Epidermal melanocyte (primary cell): Measurements from ENCODE around the gene C1orf87.
A peak's percentile ranks its signal among the peaks of the same experiment; 100 is the strongest.

Source experiments
- DNase-seq: peaks from one replicate; pipeline ENCODE4 v3.0.0; 2011; ENCODE audit warnings: low spot score; ENCODE audit not compliant: insufficient read length

C1orf87 gene, protein sequence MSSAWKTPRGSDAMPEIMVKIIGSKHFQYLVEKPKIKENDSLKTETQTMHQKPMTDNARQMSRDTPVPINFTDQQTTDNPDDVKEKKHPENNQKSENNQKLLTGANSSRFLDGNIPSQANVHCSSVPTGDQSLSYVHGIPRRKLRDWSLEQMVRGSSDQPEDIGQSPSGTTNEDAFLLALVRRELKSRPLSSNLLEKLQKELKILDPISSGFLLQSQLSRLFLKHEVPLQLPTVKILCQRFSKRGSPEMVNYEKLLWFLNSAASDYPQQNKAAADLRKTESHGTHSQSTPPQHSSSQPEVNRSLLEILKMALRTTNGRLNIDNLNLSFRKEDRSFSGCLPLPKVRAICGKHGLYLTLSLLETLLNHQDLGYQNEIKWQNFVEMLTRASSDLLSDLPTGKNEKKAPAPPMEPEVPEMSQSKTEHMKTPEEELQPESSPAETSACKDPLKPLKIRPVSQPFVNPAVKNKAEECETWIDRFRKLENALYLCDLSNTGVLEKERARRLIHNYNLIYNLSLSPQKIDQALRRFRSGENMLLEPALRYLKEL

DNA sequence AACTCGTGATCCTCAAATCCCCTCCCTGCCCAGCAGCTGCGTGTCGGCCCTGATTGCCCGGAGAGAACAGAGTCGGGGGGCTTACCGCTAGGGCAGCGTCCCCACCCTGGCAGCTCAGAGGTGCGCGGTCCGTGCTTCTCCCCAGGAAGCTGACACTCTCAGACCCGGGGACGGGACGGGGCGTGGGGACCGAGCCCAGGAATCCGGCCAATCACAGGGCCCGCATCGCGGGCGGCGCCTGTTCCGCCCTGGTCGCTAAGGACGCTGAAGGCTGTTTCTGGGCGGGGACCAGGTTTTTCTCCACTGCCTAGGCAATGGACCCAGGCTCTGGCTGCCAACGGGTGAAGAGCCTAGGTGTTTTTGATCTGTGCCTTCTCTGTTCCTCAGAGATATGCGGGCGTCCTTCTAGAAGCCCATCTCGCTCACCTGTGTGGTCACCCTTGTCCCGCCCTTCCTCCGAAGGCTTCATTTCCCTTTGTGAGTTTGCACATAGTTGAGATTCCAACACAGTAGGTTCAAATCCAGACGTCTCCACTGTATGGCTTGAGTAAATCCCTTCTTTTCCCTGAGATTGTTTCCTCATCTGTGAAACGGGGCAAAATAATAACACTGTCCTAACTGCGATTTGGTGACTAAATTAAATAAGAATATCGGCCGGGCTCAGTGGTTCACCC, at the start of gene C1orf87:
TSS of gene C1orf87 (minus strand) at position 166 of the 674 bp plus-strand sequence. CDS start 1,127 bp downstream, outside the sequence.
- no peak for DNase-seq

DNA sequence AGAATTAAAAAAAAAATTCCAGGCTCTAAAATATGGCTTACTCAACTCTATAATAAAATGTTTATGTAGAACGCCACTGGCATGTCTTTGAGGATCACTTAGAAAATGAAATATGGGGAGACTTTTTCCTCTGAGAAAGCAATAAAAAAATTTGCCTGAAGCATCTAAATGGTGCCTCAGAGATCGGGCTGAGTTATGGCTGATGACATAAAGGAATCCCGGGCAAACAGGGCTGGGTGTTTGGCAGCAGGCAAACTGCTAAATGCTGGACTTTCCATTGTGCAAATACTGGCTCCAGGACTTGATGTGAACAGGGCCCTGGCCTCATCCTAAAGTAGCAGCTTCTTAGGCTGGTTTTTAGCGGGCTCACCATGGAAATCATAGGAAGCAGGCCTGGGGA, 44.5 kb upstream of the C1orf87 start:
- DNase-seq: peak; percentile 28

DNA sequence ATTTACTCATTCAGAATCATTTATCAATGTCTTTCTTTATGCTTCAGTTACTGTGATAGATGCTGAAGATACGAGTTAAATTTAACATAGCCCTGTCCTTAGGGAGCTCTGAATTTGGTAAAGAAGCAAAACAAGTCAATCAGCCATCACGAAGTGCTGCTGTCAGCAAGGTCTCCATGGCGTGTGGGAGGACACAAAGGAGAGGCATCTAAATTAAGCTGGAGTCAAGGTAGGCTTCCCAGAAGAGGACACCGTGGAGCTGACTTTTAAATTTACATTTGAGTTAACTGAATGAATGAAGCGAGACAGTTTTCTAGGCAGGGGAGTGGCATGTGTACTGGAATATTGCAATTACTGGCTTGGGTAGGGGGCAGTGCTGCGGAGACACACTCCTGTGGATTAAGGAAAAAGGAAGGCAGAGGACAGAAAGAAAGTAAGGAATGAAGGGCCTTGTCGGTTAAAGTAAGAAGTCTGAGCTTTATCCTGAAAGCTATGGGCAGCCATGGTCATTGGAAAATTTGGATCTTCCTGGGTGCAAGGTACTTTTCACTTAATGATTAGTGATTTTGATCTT, 41.3 kb upstream of the C1orf87 start:
- no peak for DNase-seq

DNA sequence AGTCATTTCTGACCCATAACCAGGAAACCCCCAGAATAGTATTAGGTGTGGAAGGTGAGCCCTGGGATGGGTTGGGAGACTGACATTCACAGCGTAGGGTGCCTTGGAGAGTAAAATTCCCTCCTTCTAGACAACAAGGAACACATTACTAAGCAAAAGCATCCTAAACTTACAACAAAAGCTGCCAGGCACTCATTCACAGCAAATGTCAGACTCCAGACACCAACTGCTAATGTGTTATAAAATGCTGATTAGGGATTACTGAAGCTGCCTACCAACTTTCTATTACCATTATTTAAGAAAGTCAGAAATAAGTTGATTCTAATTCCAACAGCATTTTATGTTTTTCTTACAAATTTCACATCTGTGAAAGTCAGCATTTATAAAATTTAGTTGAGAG, 40.0 kb upstream of the C1orf87 start:
- no peak for DNase-seq

DNA sequence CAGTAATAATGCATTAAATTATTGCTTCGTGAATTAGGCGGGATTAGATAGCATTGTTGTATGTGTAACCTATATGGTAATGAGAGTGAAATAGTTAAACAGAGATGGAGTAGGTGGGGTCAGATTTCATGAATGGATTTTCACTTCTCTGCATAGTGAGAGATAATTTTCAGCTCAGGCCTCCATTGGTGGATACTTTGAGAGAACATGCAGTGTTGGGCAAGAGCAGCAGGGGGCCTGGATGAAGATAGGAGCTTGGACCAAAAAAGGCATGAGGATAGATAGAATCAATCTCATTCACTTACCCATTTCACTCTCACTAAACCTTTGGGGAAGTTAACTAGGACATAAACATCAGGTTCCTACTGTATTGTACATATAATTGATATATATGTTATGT, 39.5 kb upstream of the C1orf87 start:
- DNase-seq: no peak

DNA sequence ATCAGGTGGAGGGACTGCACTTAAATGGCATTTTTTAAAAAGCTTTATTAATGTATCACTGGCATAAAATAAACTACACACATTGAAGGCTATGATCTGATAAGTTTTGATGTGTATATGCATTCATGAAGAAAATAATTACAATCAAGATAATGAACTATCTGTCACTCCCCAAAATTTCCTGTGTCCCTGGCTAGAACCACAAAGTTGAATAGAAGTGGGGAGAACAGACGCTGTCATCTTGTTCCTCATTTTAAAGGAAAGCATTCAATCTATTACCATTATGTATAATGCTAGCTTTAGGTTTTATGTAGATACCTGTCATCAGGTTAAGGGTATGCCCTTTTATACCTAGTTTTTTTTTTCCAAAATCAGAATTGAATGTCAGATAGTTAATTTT, 38.1 kb upstream of the C1orf87 start:
- no peak for DNase-seq

DNA sequence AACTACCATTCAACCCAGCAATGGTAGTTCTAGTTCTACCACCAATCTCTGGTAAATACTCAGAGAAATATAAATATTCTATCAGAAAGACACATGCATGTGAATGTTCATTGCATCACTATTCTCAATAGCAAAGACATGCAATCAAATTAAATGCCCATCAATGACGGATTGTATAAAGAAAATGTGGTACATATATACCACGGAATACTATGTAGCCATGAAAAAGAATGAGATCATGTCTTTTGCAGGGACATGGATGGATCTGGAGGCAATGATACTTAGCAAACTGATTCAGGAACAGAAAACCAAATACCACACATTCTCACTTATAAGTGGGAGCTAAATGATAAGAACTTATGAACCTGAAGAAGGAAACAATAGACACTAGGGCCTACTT, 37.5 kb upstream of the C1orf87 start:
- DNase-seq: no peak

DNA sequence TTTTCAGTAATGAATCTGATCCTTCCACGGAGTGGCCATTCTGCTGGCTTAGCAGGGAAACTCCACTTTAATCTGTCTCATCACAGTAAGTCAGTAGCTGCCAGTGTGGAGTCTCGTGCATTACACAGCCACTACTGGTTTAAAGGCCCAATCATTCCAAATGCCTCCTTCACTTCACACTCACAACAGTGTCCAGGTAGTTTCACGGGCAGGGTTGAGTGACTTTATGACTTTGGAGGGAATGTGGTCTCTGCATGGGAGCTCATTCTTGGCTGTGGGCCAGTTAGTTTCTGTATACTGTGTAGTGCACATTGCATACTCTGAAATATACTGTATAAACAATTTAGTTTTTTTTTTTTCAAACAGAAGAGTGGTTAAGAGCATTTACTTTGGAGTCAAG, 34.6 kb upstream of the C1orf87 start:
- no peak for DNase-seq

DNA sequence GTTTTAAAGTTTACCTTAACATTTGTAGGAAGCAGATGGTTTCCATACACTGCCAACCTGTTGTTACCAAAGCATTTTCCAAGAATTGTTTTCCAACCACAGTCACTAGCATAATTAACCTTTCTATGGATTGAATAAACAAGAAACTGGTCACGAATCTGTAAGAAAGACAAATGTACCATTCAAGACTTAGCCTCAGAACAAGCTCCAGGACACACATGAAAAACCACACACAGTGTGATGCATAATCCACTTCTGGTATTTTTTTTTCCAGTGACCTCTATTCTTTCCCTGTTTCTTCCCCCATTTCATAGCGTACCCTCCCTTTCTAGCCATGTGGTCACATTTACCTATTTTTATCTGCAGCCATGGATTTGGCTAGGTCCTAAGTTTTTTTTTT, 29.6 kb upstream of the C1orf87 start:
- DNase-seq: no peak

DNA sequence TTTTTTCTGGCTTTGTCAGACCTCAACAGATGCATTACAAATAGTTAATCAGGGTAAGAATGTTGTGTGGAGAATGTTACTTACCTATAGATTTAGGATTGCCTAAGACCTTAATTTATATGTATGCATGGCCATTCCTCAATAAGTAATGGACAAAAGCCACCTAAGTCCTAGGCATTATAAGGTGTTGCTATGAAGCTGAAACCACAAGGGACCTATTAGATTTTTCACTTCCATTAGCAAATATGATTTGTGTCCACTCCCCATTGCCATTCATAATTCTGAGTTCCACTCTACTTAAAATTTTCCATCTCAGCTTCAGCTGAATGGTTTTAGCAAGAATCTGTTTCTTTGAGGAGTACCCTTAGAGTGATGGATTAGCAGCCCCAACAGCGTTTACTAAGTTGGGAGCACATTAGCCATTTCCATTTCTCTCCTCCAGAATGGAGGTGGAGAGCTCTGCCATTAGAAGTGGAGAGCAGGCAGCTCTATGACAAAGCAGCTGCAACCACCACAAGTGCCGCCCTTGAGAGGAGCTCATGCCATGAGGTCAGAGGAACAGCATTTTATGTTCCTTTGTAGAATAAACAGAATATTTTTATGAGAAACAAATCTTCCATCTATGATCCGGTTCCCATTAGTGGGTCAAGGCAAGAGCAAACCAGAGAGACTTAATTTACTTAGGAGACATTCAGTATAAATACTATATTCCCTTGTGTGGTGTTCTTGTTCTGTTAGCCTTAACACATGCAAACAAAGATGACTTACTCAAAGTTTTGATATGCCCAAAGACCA, 28.9 kb upstream of the C1orf87 start:
- no peak for DNase-seq

DNA sequence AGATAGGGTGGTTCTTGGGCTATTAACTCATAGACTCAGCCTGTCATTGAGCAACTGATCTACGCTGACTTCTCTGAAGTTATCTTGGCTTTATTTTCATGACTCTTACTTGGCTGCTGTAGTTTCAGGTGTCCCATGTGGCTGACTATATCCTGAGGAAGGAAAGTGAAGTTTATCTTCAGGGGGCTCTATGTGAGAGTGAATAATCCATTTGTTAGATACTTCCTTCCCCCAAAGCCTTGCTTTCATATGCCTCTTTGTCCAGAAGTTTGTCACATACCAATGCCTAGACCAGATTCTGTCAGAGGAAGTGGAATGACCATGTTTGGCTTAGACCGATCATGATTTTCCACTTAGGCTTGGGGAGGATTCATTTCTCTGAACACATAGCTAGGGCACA, 27.9 kb upstream of the C1orf87 start:
- no peak for DNase-seq

DNA sequence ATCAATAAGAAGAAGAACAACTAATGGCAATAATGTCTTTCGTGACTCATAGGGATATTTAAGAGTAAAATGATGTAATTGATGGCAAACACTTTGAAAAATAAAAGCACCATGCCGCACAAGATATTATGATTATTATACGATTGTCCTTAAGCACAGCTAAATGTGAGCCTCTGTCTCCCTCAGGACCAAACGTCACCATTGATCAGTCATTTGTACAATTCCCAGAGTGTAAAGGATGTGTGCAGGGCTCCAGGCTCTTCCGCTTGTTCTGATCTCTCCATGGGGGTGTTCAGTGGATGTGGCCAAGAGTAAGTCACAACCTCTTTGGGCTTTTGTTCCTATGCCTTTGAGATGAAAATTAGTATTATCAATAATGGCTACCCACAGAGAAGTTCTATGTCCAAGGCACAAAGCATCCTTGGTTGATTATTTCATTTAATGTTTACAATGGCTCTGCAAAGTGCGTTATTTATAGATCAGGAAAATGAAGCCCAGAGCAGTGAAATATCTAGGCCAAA, 17.7 kb upstream of the C1orf87 start:
- DNase-seq: no peak

DNA sequence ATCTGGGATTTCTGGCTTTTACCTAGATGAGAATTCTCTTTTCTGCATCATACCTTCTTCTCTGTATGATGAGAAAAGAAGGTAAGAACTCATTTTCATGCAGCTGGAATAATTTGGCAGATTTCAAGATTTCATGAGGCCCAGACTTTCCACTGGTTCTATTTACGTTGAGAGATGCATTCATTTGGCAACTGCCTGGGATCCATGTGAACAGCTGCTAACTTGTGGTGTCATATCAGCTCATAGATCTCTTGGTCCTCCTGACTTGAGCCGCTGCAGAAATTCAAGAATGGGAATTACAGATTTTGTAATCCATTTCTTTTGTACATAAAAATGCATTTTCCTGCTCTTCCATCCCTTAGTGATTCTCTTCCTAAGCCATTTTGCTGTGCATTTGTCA, 17.1 kb upstream of the C1orf87 start:
- DNase-seq: no peak

DNA sequence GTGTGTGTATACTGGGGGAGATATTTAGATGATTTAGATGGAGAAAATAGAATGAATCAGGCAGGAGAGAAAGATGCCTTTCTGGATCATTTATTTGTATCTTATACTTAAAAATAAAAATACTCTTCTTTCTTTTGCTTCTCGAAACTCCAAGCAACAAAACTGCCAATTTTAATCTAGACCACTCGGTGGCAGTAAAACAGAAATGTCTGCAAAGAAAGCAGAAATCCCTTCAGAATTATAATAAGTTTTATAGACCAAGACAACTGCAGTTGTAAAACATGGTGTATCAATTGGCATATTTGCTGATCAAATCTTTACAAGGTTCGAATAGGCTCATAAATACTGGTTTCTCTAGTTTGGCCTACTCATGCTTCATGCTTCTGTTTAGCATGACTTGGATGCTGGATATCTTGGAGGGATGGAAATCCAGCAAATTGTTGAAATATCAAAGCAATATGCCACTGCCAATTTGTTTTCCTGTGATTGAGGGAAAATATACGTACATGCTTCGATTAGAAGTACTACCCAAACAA, 15.1 kb upstream of the C1orf87 start:
- no peak for DNase-seq

DNA sequence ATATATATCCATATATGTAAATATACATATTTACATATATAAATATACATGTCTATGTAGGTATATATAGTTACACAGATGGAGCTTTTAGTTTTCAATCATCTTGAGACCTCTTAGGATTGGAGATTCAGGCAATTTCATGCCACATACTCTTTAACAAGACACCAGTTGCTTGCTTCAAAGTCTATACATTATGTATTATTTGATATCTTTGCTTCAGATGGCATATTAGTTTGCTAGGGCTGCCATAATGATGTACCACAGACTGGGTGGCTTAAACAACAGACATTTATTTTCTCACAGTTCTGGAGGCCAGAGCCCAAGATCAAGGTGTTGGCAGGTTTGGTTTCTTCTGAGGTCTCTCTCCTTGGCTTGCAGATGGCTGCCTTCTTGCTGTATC, 14.1 kb upstream of the C1orf87 start:
- DNase-seq: no peak

DNA sequence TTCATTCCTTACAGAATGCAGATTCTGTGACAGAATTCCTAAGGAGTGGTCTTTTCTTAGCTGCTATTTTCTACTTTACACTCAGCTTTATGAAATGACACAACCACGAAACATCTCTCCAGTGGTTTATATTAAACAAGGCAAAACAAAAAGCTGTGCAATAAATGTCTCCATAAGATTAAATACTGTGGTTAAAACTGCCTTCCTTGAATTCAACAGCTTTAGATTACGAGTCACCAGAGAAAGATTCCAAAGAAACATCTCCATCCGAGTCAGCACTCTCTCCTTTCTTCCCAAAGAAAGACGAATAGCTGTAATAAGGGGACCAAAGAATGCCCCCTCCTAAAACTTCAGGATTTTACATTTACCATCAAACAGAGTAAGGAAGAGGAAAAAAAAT, 4.6 kb upstream of the C1orf87 start:
- no peak for DNase-seq

DNA sequence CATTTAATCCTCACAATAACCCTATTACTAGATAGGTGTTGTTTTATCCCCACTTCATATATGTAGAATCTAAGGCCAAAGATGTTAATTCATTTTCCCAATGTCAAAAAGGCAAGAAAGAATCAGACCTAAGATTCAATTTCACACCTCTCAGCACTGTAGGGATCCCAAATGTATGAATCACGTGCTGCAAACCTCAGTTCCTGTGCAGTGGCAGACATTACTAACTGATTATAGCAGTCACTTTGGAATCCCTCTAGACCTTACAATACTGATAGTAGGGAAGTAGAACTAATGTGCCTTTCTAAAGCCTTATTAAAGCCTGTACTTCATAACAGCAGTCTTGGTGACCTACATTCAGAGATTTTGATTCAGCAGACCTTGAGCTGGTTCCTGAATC, 2.3 kb downstream of the C1orf87 start:
- DNase-seq: no peak

DNA sequence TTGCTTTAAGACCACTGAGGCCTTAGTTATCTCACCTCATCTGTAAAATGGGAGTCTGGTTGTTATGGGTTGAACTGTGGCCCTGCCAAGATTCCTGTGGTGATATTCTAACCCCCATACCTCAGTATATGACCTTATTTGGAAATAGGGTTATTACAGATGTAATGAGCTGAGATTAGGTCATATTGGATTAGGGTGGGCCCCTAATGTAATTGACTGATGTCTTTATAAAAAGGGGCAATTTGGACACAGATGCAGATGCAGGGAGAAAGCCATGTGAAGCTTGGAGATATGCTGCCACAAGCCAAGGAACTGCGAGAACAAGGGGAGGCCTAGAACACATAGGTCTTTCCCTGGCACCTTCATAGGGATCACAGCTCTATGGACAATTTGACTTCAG, 3.9 kb downstream of the C1orf87 start:
- no peak for DNase-seq

DNA sequence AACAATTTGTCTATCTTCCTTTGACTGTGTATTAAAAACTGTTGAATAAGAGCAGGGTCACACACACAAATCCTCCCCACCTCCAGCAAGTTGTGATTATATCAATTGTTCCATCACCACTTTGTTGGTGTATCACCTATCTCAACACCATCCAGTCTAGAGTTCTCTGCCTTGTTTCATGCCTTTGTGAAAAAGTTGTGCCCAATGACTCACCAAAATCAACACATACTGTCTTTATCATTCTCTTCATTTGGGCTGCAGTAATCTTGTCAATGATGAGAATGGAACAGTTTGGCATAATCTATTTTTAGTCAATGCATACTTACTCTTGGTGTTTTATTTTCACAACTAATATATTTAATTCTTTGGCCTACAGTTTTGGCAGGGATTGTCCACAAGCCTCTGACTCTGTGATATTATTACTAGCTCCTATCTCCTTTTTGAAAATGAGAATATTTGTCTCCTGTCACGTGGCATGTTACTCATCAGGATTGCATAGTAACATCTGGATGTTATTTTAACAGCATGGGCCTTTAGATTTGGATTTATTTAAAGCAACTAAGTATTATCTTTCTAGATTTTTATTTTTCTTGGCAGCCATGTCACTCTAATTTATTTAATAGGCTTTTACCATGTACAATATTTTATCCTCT, 5.1 kb downstream of the C1orf87 start:
- no peak for DNase-seq

DNA sequence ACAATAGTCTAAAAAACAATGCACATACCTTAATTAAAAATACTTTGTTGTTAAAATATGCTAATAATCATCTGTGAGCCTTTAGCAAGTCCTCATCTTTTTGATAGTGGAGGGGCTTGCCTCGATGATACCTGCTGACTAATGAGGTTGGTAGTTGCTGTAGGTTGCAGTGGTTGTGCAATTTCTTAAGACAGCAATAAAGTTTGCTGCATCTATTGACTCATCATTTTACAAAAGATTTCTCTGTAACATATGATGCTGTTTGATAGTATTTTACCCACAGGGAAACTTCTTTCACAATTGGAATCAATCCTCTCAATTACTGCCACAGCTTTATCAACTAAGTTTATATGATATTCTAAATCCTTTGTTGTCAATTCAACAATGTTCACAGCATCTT, 7.6 kb downstream of the C1orf87 start:
- DNase-seq: no peak

DNA sequence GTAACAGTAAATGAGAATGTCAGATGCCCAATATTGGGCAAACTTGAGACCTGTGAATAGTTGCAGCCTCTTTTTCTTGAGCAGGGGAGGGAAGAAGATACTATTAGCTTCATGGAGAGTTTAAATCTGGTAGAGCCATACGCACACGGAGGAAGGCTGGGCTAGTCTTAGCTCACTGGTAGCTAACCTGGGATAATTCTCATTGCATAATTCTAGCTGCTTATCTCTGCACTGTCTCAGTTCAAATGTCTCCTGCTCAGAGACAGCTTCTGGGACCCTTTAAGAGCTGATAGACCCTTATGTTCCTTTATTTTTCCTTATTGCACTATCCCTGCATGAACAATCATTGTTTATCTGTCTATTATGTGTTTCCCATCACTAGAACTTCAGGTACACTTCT, 8.4 kb downstream of the C1orf87 start:
- no peak for DNase-seq
